Measurements from ENCODE around the gene TIAM1.

GRCh38 chr21:31255896-31256295 lies 88.2 kb downstream of the TIAM1 start:
- TF ChIP-seq EZH2phosphoT487 (IDR thresholded peaks at IDR 0.05; ENCODE audit: borderline replicate concordance, low read depth, low read length), result no peak
- TF ChIP-seq, protein P1, sequence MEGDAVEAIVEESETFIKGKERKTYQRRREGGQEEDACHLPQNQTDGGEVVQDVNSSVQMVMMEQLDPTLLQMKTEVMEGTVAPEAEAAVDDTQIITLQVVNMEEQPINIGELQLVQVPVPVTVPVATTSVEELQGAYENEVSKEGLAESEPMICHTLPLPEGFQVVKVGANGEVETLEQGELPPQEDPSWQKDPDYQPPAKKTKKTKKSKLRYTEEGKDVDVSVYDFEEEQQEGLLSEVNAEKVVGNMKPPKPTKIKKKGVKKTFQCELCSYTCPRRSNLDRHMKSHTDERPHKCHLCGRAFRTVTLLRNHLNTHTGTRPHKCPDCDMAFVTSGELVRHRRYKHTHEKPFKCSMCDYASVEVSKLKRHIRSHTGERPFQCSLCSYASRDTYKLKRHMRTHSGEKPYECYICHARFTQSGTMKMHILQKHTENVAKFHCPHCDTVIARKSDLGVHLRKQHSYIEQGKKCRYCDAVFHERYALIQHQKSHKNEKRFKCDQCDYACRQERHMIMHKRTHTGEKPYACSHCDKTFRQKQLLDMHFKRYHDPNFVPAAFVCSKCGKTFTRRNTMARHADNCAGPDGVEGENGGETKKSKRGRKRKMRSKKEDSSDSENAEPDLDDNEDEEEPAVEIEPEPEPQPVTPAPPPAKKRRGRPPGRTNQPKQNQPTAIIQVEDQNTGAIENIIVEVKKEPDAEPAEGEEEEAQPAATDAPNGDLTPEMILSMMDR (conservative IDR thresholded peaks at IDR 0.05; ENCODE audit: low read length), result no peak
